Endothelial cell of umbilical vein (primary cell): ENCODE measurements around the gene SERPINB3. TPM values are rescaled to one million over a fixed set of nuclear protein-coding genes. Genes with fewer than 3 reads are reported as not detected.

ENCODE experiments used
- BruUV-seq: library from RNA; stranded (reverse); fragments of 400-500 nt; replicated peaks from 2 replicates; lab custom pipeline; 2021; lab: Mats Ljungman, UMichigan
- CTCF ChIA-PET: fragments of 300-600, 350-600 bp; sonication (Branson Sonifier 250); formaldehyde crosslinking; loops from one replicate; lab custom pipeline; 2021; ENCODE audit warnings: antibody characterized with exemption, inconsistent platforms; lab: Charles Lee
- POLR2A ChIA-PET: fragments of 300-600, 350-600 bp; sonication (Branson Sonifier 250); formaldehyde crosslinking; loops from one replicate; lab custom pipeline; 2021; ENCODE audit warnings: antibody characterized with exemption, inconsistent platforms; lab: Charles Lee
- DNase-seq: peaks from one replicate; pipeline ENCODE4 v3.0.0-alpha.2; 2011; ENCODE audit warnings: low read depth, low spot score
- FAIRE-seq: peaks from 2 replicates; lab custom pipeline; 2011; peaks lifted over from hg19 to GRCh38; lab: Jason Lieb, UNC
- H2AFZ ChIP-seq: 2 replicates; pipeline ENCODE4 v1.6.0; 2012; ENCODE audit warnings: low read depth, low read length, control low read depth, inconsistent platforms
- H3K27ac ChIP-seq: 2 replicates; pipeline ENCODE4 v1.5.1; 2011; ENCODE audit warnings: low read depth, mild to moderate bottlenecking, control low read depth, low read length, moderate library complexity; ENCODE audit not compliant: insufficient read depth
- H3K27me3 ChIP-seq, 2 experiments: 2 replicates each; pipeline versions ENCODE4 v1.6.0 to v1.6.1; 2011; ENCODE audit warnings: low read length in 2 of 2, mixed read lengths in 1 of 2; ENCODE audit not compliant: control insufficient read depth in 2 of 2, insufficient read depth in 2 of 2
- H3K36me3 ChIP-seq, 2 experiments: 2 replicates in 1 of 2; 3 replicates in 1 of 2; pipeline ENCODE4 v1.5.1; 2011; ENCODE audit warnings: low read length in 2 of 2, mild to moderate bottlenecking in 1 of 2, moderate library complexity in 1 of 2; ENCODE audit not compliant: control insufficient read depth in 2 of 2, insufficient read depth in 2 of 2; ENCODE audit errors: extremely low read depth in 1 of 2
- H3K4me1 ChIP-seq: 3 replicates; pipeline ENCODE4 v1.5.1; 2011; ENCODE audit warnings: mild to moderate bottlenecking, low read length; ENCODE audit not compliant: control insufficient read depth, insufficient read depth; ENCODE audit errors: extremely low read depth
- H3K4me2 ChIP-seq: 2 replicates; pipeline ENCODE4 v1.6.1; 2011; ENCODE audit warnings: low read length, control low read depth, mixed read lengths; ENCODE audit not compliant: insufficient read depth
- H3K4me3 ChIP-seq, 3 experiments: fragments of 200-600 bp in 1 of 3; sonication (generic), shearing (Covaris generic) in 1 of 3; replicated peaks in 1 of 3; 2 replicates each; pipeline ENCODE4 v1.5.1; 2011 to 2016; ENCODE audit warnings: control low read depth in 3 of 3, low read length in 3 of 3, mild to moderate bottlenecking in 2 of 3, inconsistent platforms in 1 of 3, low read depth in 1 of 3, moderate library complexity in 1 of 3; ENCODE audit not compliant: insufficient read depth in 1 of 3
- H3K79me2 ChIP-seq: 2 replicates; pipeline ENCODE4 v1.6.0; 2012; ENCODE audit warnings: low read length, inconsistent platforms; ENCODE audit not compliant: control insufficient read depth, insufficient read depth
- H3K9ac ChIP-seq: replicated peaks from 2 replicates; pipeline ENCODE3; 2011; ENCODE audit warnings: low read length, control low read depth; ENCODE audit not compliant: insufficient read depth; ENCODE audit errors: extremely low read depth
- H3K9me1 ChIP-seq: replicated peaks from 3 replicates; pipeline ENCODE4 v1.6.0; 2011; ENCODE audit warnings: mild to moderate bottlenecking, low read length; ENCODE audit not compliant: control insufficient read depth, insufficient read depth; ENCODE audit errors: extremely low read depth
- H3K9me3 ChIP-seq: replicated peaks from 2 replicates; pipeline ENCODE4 v1.5.1; 2012; ENCODE audit warnings: low read length, inconsistent platforms; ENCODE audit not compliant: control insufficient read depth, insufficient read depth
- H4K20me1 ChIP-seq: replicated peaks from 2 replicates; pipeline ENCODE3; 2011; ENCODE audit warnings: mild to moderate bottlenecking, low read length; ENCODE audit not compliant: control insufficient read depth, insufficient read depth; ENCODE audit errors: extremely low read depth
- CTCF ChIP-seq, 2 donors: IDR thresholded peaks; 1 replicate in 1 of 2; 2 replicates in 1 of 2; pipeline ENCODE4 v1.5.1; 2011; ENCODE audit warnings: low read length in 2 of 2, mild to moderate bottlenecking in 2 of 2, moderate library complexity in 2 of 2, control low read depth in 1 of 2, inconsistent platforms in 1 of 2, low read depth in 1 of 2; ENCODE audit not compliant: insufficient read depth in 1 of 2; ENCODE audit errors: extremely low read depth in 1 of 2
- FOS ChIP-seq: IDR thresholded peaks from 2 replicates; pipeline ENCODE4 v1.6.1; 2011; ENCODE audit warnings: mild to moderate bottlenecking, low read length, moderate library complexity, borderline replicate concordance; ENCODE audit not compliant: insufficient read depth
- GATA2 ChIP-seq: IDR thresholded peaks from 2 replicates; pipeline ENCODE4 v1.7.0; 2011; ENCODE audit warnings: low read depth, mild to moderate bottlenecking, moderate library complexity, mixed read lengths, low read length; ENCODE audit not compliant: insufficient read length, insufficient read depth
- JUN ChIP-seq: IDR thresholded peaks from 2 replicates; pipeline ENCODE4 v1.6.1; 2011; ENCODE audit warnings: borderline replicate concordance, low read depth; ENCODE audit not compliant: insufficient read length, insufficient read depth
- MAX ChIP-seq: IDR thresholded peaks from 2 replicates; pipeline ENCODE4 v1.6.1; 2011; ENCODE audit not compliant: insufficient read depth, insufficient read length
- MYC ChIP-seq: IDR thresholded peaks from one replicate; pipeline ENCODE4 v1.6.1; 2011; ENCODE audit warnings: mild to moderate bottlenecking, low read depth, low read length
- POLR2A ChIP-seq: IDR thresholded peaks from 2 replicates; pipeline ENCODE4 v1.6.1; 2012; ENCODE audit warnings: low read depth, mild to moderate bottlenecking, control low read depth, low read length
- dilution Hi-C: fragments of 300-500 bp; cut with MboI; formaldehyde crosslinking; loops from one replicate; pipeline ENCODE4 v1.15.0; 2019; ENCODE audit warnings: low sequenced_read_pairs; ENCODE audit not compliant: extremely low pct_ligation_motif_present
- intact Hi-C: fragments of 100-400 bp; cut with micrococcal nuclease; formaldehyde crosslinking; loops from one replicate; pipeline ENCODE4 v1.10.0; 2022
- polyA plus RNA-seq, 4 experiments: library from polyadenylated mRNA; depleted of rRNA in 3 of 4; stranded (reverse) in 3 of 4; unstranded in 1 of 4; fragments of >200 nt; gene quantifications; 2 replicates each; pipeline versions ENCODE4 v1.2.1 to v1.2.3, GENCODE V29; 2011 to 2012; ENCODE audit warnings: missing spikeins in 1 of 4
- total RNA-seq: library from RNA; stranded (reverse); gene quantifications from 2 replicates; pipeline ENCODE4 v1.2.3, GENCODE V29; 2021

Gene SERPINB3
- total and polyA plus RNA-seq, 2 donors (not counting 3 experiments of a cell fraction or from before 2014, with no cell fraction given): not detected

GRCh38 chr18:63697097-63697660 is 35.5 kb upstream of the SERPINB3 start:
- Histone ChIP-seq H3K4me3 (no peak overlapping the region), H4K20me1 (no peaks in the 10 kb centered on the region), H3K9me3 (no peaks in the 10 kb centered on the region), H2AFZ (no peak overlapping the region), H3K36me3 (no peaks in the 10 kb centered on the region), H3K4me2 (no peak overlapping the region), H3K9me1 (no peaks in the 10 kb centered on the region), H3K27ac (no peak overlapping the region), H3K79me2 (no peaks in the 10 kb centered on the region), H3K27me3 (no peaks in the 10 kb centered on the region), H3K4me1 (no peaks in the 10 kb centered on the region), H3K9ac (no peak overlapping the region)
- no TSS peak for BruUV-seq
- no peak for DNase-seq
- CTCF ChIA-PET: no interaction called here
- dilution Hi-C loops: no loop called here
- FAIRE-seq: no peak
- intact Hi-C loops: no loop called here
- TF ChIP-seq POLR2A (no peak), MYC (no peak), FOS (no peak), JUN (no peak), CTCF (IDR thresholded peaks at IDR 0.05; ENCODE audit: extremely low read depth in 1 of 2, insufficient read depth in 1 of 2, low read depth in 1 of 2, low read length in 2 of 2) (no peak), GATA2 (no peak), MAX (no peak)
- POLR2A ChIA-PET: no interaction called here
